GM12875 (cell line): Measurements from ENCODE around the gene IGFBP1.
"Not testable (repeated sequence)": the region's sequence is repeated elsewhere in the genome, so short reads cannot be mapped to it uniquely, and the experiment has no call there.

Experiments used
- H3K4me3 ChIP-seq: one replicate; pipeline ENCODE4 v1.5.1; 2011; ENCODE audit warnings: low read depth, low read length, control low read depth
- TF ChIP-seq, protein P1 (sequence below): IDR thresholded peaks from 2 replicates; pipeline ENCODE4 v1.5.1; 2011; ENCODE audit warnings: low read depth, mild to moderate bottlenecking, control low read depth, inconsistent platforms, low read length, moderate library complexity, borderline replicate concordance; ENCODE audit not compliant: insufficient read depth

IGFBP1 gene

DNA sequence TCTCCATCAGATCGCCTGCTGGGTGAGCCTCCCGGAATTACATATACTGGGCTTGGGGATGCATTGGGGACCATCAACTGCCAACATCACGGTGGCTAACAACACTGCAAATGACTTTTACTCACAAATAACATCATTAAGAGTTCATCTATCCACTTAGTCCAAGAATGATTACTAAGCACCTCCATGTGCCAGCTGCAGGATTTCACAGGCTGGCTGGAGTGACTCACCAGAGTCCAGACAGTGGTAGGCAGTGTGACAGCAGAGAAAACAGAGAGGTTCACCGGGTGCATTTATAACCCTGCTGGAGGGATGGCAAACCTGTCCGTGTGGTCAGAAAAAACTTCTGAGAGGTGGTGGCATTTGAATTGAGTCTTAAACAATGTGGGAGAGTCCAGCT is 36.0 kb downstream of the IGFBP1 start:
- TF ChIP-seq, protein P1, sequence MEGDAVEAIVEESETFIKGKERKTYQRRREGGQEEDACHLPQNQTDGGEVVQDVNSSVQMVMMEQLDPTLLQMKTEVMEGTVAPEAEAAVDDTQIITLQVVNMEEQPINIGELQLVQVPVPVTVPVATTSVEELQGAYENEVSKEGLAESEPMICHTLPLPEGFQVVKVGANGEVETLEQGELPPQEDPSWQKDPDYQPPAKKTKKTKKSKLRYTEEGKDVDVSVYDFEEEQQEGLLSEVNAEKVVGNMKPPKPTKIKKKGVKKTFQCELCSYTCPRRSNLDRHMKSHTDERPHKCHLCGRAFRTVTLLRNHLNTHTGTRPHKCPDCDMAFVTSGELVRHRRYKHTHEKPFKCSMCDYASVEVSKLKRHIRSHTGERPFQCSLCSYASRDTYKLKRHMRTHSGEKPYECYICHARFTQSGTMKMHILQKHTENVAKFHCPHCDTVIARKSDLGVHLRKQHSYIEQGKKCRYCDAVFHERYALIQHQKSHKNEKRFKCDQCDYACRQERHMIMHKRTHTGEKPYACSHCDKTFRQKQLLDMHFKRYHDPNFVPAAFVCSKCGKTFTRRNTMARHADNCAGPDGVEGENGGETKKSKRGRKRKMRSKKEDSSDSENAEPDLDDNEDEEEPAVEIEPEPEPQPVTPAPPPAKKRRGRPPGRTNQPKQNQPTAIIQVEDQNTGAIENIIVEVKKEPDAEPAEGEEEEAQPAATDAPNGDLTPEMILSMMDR: no peak
- H3K4me3 ChIP-seq: no peak overlapping the region

DNA sequence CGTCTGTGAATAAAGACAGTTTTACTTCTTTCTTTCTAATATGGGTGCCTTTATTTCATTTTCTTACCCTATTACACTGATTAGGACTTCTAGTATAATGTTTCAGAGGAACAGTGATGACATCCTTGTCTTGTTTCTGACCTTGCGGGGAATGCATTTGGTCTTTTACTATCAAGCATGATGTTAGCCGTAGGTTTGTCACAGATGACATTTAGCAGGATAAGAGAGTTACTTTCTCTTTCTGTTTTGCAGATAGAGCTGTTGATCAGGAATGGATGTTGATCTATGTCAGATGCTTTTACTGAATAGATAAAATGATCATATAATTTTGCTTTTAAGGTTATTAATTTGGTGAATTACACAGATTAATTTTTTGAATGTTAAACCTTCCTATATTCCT is 39.4 kb downstream of the IGFBP1 start:
- TF ChIP-seq, protein P1: no peak
- H3K4me3 ChIP-seq: no peak overlapping the region

DNA sequence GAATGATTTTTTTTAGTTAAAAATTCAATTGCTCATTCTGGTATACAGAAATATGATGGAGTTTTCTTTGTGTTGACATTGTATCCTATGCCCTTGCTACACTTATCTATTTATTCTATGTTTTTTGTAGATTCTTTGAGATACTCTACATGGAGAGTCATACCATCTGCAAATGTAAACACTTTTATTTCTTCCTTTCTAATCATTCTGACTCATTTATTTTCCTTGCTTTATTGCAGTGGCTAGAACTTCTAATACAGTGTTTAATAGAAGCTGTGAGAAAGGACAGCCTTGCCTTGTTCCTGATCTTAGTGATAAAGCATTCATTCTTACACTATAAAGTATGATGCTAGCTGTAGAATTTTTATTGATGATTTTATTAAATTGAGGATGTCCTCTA is 42.7 kb downstream of the IGFBP1 start:
- no peak overlapping the region for H3K4me3 ChIP-seq

DNA sequence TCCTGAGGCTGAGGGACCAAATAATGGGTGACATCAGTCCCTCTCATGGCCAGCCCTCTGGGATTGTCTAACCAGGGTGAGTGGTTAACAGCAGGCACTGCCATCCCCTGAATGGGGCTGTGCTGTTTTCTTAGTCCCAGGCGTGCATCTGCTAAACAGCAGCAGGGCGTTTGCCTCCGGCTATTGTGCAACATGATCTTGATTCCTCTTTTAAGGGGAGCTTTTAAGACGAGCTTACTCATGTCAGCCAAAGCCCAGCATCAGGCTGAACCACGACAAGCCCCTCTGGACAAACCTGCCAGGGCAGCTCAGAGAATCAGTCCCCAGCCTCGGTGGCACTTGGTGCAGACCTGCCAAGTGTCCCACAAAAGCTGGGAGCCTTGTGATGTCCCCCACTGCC is 49.0 kb downstream of the IGFBP1 start:
- no peak overlapping the region for H3K4me3 ChIP-seq
- TF ChIP-seq, protein P1: no peak

More for the DNA sequence above, 42.7 kb downstream of the IGFBP1 start:
- TF ChIP-seq, protein P1: no peak

DNA sequence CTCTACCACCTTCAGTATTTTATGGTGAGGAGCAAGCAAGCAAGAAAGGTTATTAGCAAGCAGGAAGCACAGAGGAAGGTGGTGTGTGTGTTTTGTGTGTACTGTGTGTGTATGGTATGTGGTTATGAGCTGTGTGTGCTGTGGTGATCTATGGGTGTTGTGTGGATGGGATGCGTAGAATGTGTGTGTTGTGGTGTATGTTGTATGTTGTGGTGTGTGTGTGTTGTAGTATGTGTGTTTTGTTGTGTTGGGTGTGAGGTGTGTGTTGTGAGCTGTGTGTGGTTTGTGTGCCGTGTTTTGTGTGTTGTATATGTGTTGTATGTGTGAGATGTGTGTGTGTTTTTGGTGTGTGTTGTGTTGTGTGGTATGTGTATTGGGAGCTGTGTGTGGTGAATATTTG is 49.6 kb downstream of the IGFBP1 start:
- TF ChIP-seq, protein P1: no peak

DNA sequence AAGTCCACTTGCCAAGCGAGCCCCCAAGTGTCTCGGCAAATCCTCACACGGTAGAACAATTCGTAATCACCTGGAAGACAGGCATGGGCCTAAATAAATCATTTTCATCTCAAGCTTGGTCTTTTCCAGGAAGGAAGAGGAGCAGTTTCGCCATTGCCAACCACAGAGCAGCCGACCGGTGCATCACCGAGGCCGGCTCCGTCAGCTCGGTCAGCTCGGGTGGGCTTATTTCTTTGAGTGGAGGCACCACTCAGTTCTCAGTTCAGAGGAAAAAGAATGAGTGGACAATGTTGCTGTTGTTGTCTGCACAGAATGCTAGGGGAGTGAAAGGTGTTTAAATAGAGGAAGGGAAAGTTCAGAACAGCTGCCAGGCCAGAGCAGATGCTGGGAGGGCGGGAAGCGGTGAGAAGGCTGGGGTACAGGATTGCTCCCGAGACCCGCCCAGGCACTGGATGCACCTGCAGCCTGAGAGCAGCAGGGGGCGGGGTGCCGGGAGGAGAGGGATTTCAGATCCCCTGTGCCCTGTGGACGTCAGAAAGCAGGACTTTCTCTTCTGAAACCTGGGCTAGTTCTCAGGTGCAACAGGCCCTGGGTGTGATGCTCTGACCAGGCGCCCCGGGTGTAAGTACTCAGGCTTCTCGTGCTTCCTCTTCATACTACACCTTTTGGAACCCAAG is 50.5 kb downstream of the IGFBP1 start:
- H3K4me3 ChIP-seq: no peak overlapping the region
- TF ChIP-seq, protein P1: peak; percentile 16; the same call in 1 of the 2 replicates

More for the DNA sequence above, 49.6 kb downstream of the IGFBP1 start:
- H3K4me3 ChIP-seq: no peak overlapping the region

DNA sequence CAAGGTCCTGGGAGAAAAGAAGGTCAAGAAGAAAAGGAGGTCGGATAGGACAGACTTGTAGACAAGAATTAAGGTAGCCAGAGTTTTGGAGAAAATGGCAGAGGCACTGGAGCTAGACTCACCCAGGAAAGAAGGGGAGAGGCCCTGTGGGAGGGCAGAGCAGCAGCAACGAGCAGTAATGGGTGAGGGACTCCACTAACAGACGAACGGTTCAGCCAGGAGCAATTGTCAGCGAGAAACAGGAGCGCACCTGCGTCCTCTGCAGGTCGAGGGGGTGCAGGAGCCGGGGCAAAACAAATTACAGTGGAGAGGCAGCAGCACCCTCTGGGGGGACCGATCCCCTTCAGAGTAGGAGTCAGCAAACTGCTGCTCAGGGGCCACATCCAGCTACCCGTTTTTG is 51.3 kb downstream of the IGFBP1 start:
- no peak overlapping the region for H3K4me3 ChIP-seq
- TF ChIP-seq, protein P1: no peak

DNA sequence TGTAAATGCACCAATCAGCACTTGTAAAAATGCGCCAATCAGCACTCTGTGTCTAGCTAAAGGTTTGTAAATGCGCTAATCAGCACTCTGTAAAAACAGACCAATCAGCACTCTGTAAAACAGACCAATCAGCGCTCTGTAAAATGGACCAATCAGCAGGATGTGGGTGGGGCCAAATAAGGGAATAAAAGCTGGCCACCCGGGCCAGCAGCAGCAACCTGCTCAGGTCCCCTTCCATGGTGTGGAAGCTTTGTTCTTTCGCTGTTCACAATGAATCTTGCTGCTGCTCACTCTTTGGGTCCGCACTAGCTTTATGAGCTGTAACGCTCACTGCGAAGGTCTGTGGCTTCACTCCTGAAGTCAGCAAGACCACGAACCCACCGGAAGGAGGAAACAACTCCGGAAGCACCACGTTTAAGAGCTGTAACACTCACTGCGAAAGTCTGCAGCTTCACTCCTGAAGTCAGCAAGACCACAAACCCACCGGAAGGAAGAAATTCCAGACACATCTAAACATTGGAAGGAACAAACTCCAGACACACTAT is 52.0 kb downstream of the IGFBP1 start:
- not testable (repeated sequence) for H3K4me3 ChIP-seq
